Dendritic cell treated with granulocyte-macrophage colony-stimulating factor and Interleukin-4, amounts not matched to agents 40 ng/mL and 50 ng/mL, for 4 days (primary cell): ENCODE measurements around the gene VAMP5.

Experiments used
- H3K27ac Mint-ChIP-seq: one replicate; pipeline ENCODE4 v1.8.0; 2022; ENCODE audit warnings: mild to moderate bottlenecking, mixed read lengths
- H3K27me3 Mint-ChIP-seq: one replicate; pipeline ENCODE4 v1.8.0; 2022; ENCODE audit warnings: mild to moderate bottlenecking, mixed read lengths
- H3K36me3 Mint-ChIP-seq: one replicate; pipeline ENCODE4 v1.8.0; 2022; ENCODE audit warnings: low read depth, mixed read lengths
- H3K4me1 Mint-ChIP-seq: one replicate; pipeline ENCODE4 v1.8.0; 2022; ENCODE audit warnings: low read depth, mixed read lengths
- H3K4me3 Mint-ChIP-seq: one replicate; pipeline ENCODE4 v1.8.0; 2022; ENCODE audit warnings: mild to moderate bottlenecking, moderate library complexity, mixed read lengths
- H3K9me3 Mint-ChIP-seq: one replicate; pipeline ENCODE4 v1.8.0; 2022; ENCODE audit warnings: mixed read lengths
- intact Hi-C: fragments of 100-400 bp; cut with micrococcal nuclease; formaldehyde crosslinking; loops from one replicate; pipeline ENCODE4 v1.15.0; 2022

VAMP5 gene

DNA sequence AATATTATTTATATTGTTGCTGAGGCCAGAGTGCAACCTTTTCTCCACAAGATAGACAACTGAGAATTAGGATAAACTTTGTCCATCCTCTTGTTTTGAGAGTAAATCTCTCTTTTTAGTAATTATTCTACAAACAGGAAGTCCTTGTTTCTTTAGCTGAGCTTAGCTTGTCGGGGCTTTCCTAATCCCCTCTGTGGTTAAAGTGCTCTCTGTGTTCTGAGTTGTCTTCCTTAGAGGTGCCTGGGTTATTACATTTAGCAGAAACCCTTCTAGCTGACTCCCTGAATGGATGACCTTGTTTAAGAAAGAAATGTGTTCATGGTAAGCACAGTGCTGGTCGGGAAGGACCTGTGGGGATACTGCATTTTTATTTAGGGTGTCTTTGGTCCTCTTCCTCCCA lies 44.4 kb downstream of the VAMP5 start:
- Mint-ChIP-seq H3K27ac (no peak overlapping the region), H3K4me3 (no peak overlapping the region), H3K4me1 (no peaks in the 10 kb centered on the region), H3K9me3 (no peaks in the 10 kb centered on the region), H3K27me3 (no peaks in the 10 kb centered on the region), H3K36me3 (peaks cover 99% of the 10 kb centered on the region)
- intact Hi-C loops, result loop anchor here (10.0 kb wide), 1 partner anchor 496 kb away; no protein-coding TSS in a partner anchor

DNA sequence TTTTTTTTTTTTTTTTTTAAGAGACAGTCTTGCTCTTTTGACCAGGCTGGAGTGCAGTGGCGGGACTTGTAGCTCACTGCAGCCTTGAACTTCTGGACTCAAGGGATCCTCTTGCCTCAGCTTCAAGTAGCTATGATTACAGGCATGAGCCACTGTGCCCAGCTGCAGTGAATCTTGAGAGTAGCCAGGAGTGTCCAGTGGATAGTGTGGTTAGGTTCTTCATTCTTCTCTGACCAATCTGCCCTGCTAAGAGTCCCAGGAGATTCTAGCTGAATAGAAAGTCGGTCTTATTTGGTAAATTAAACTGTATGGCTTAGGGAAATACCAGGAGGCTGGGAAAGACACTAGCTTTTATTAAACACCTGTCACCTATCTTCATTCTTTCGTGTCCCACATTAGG lies 47.1 kb downstream of the VAMP5 start:
- no peak overlapping the region for H3K27ac Mint-ChIP-seq
- H3K36me3 Mint-ChIP-seq, result peaks cover 99% of the 10 kb centered on the region
- intact Hi-C loops, result no loop called here
- H3K4me1 Mint-ChIP-seq, result peaks cover 21% of the 10 kb centered on the region
- no peak overlapping the region for H3K4me3 Mint-ChIP-seq
- no peaks in the 10 kb centered on the region for H3K9me3 Mint-ChIP-seq
- no peaks in the 10 kb centered on the region for H3K27me3 Mint-ChIP-seq

GRCh38 chr2:85635011-85635410 lies 50.8 kb downstream of the VAMP5 start:
- H3K9me3 Mint-ChIP-seq, result no peaks in the 10 kb centered on the region
- peak overlapping the region; percentile 54 for H3K27ac Mint-ChIP-seq
- H3K36me3 Mint-ChIP-seq, result peaks cover 100% of the 10 kb centered on the region
- H3K4me3 Mint-ChIP-seq, result no peak overlapping the region
- peaks cover 27% of the 10 kb centered on the region for H3K4me1 Mint-ChIP-seq
- intact Hi-C loops, result loop anchor here (5.0 kb wide), 1 partner anchor 77 kb away; no protein-coding TSS in a partner anchor
- no peaks in the 10 kb centered on the region for H3K27me3 Mint-ChIP-seq

DNA sequence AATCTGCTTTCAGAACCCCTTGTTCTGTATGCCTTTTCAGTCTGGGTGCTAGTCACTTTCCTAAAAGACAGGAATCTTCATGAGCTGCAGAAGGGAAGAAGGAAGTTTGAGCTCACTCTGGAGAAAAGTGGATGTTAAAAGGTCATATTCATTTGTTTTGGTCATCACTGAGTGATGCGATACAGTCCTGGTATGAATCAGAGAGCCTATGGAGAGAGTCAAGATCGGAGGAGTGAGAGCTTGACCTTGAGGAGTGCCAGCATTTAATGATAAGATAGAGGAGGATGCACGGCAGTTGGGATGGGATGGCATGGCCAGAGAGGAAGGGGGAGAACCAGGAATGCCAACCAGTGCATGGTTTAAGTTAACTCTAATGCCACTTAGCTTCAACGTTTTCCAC lies 51.4 kb downstream of the VAMP5 start:
- Mint-ChIP-seq H3K27me3 (no peaks in the 10 kb centered on the region), H3K36me3 (peaks cover 100% of the 10 kb centered on the region), H3K4me1 (peaks cover 27% of the 10 kb centered on the region), H3K4me3 (no peak overlapping the region), H3K9me3 (no peaks in the 10 kb centered on the region), H3K27ac (peak overlapping the region; percentile 54)
- intact Hi-C loops, result loop anchor here (2.0 to 5.0 kb wide), 2 partner anchors 77 to 179 kb away; no protein-coding TSS in a partner anchor

DNA sequence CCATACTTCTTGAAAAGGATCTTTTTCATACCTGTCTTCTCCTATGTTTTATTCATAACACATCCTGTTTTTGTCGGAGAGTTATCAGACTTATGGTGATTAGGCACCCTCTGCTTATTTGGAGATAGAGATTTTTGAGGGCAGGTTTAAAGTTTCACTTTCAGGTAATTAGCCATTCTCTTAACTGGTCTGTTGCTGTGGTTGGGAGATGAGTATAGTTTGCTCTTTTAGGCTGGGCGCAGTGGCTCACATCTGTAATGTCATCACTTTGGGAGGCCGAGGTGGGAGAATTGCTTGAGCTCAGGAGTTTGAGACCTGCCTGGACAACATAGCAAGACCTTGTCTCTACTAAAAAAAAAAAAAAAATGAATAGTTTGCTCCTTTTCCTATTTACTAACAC lies 58.5 kb downstream of the VAMP5 start:
- Mint-ChIP-seq H3K36me3 (peaks cover 100% of the 10 kb centered on the region), H3K9me3 (no peaks in the 10 kb centered on the region), H3K27ac (no peak overlapping the region), H3K4me3 (no peak overlapping the region), H3K27me3 (no peaks in the 10 kb centered on the region), H3K4me1 (peaks cover 7% of the 10 kb centered on the region)
- intact Hi-C loops, result loop anchor here (10.0 kb wide), 1 partner anchor 452 kb away; no protein-coding TSS in a partner anchor
